ENCODE data around the gene RAI1.
A peak's percentile ranks its signal among the peaks of the same experiment; 100 is the strongest.

RAI1 gene

DNA sequence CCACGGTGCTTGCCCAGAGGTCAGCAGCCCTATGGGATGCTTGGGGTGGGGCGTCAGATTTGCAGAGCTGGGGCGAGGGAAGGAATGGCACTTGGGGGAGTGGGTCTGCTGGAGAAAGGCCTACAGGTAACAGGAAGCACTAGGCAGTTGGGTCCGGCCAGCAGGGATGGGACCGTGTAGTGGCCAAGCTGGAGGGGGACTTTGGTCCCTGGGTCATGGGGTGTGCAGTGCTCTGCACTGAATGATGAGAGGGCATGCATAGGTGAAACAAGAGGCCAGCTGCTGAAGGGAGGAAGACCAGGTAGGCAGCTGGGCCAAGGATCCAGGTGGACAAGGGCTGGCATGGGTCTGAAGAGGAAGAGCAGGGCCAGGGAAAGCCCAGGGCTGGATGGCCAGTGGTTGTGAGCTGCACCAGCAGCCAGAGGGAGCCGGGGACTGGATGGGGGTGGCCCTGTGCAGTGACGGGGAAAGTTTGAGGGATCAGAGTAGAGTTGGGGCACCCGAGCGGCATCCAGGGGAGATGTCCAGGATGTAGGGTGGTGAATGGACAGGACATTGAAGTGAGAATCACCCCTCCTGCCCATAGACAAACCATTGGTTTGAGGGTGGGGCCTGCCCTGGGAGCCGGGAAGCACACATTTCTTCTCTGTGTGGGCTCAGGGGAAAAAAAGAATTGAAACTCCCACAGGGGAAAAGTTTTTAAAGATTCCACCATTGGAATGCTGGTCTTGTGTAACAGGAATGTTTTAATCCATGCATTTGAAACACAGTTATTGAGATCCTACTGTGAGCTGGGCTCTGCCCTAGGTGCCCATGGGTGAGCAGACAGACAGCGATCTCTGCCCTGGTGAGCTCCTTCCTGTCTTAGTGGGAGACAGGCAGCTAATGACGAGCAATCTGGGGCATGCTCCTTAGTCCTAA, 25.1 kb downstream of the RAI1 start:
- FAIRE-seq, result no peak
- DNase-seq (ENCODE audit: insufficient read length), result no peak
- TF ChIP-seq POLR2A (IDR thresholded peaks at IDR 0.05; ENCODE audit: low read depth, low read length), result no peak
- no peak for TF ChIP-seq POLR2AphosphoS5 (IDR thresholded peaks at IDR 0.05; ENCODE audit: low read depth, low read length)
- no peak for TF ChIP-seq TAF1 (IDR thresholded peaks at IDR 0.05; ENCODE audit: borderline replicate concordance, low read depth, low read length)

GRCh38 chr17:17708295-17708694, 27.0 kb downstream of the RAI1 start:
- TF ChIP-seq POLR2AphosphoS5 (IDR thresholded peaks at IDR 0.05; ENCODE audit: low read depth, low read length) (no peak), POLR2A (IDR thresholded peaks at IDR 0.05; ENCODE audit: low read depth, low read length) (no peak), TAF1 (IDR thresholded peaks at IDR 0.05; ENCODE audit: borderline replicate concordance, low read depth, low read length) (no peak)
- DNase-seq (ENCODE audit: insufficient read length) (no peak), FAIRE-seq (no peak)

DNA sequence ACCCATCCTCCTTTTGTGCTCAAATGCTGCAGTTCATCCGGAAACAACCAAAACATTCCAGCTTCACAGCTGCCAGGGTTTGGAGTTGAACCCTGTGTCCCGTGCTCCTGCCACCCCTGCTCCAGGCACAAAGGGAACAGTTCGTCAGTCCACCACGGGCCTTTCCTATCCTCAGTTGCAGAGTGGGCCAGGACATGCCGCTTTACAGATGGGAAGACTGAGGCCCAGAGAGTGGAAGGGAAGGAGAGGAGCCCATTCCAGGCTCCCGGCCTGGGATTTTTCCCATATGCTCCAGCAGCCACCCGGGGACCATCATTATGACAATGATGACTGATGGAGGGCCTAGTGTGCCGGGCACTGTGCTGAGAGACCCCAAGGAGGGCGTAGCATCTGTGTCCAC, 27.6 kb downstream of the RAI1 start:
- FAIRE-seq (no peak), DNase-seq (ENCODE audit: insufficient read length) (no peak)
- TF ChIP-seq TAF1 (IDR thresholded peaks at IDR 0.05; ENCODE audit: borderline replicate concordance, low read depth, low read length), result no peak
- no peak for TF ChIP-seq POLR2AphosphoS5 (IDR thresholded peaks at IDR 0.05; ENCODE audit: low read depth, low read length)
- TF ChIP-seq POLR2A (IDR thresholded peaks at IDR 0.05; ENCODE audit: low read depth, low read length), result no peak

DNA sequence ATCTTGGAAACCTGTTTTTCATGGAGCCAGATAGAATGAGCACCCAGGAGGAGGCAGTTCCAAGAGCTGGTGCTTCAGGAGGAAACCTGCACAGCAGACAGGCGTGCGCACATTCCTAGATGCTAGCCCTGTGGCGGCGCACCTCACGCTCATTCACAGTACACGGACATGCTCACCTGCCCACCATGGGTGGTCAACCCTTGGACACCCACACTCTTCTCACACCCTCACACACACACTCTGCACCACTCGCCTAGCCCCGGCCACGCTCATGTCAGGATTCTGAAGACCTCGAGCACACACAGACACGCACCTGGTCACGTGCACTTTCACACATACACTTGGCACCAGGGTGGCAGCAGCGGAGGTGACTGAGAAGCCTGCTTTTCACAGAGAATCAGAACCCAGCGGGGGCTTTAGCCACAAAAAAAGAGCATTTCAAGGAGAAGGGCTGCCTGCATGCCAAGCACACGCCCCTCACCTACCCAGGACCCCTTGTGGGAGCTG, 28.6 kb downstream of the RAI1 start:
- DNase-seq (ENCODE audit: insufficient read length) (no peak), FAIRE-seq (no peak)
- TF ChIP-seq POLR2AphosphoS5 (IDR thresholded peaks at IDR 0.05; ENCODE audit: low read depth, low read length), result no peak
- TF ChIP-seq POLR2A (IDR thresholded peaks at IDR 0.05; ENCODE audit: low read depth, low read length), result 0 out of 2 replicates have a peak, but pooled peaks have one; percentile 0

GRCh38 chr17:17710355-17710727, 29.1 kb downstream of the RAI1 start:
- no peak for TF ChIP-seq TAF1 (IDR thresholded peaks at IDR 0.05; ENCODE audit: borderline replicate concordance, low read depth, low read length)
- TF ChIP-seq POLR2A (IDR thresholded peaks at IDR 0.05; ENCODE audit: low read depth, low read length), result no peak
- TF ChIP-seq POLR2AphosphoS5 (IDR thresholded peaks at IDR 0.05; ENCODE audit: low read depth, low read length), result no peak
- DNase-seq (ENCODE audit: insufficient read length) (no peak), FAIRE-seq (no peak)

DNA sequence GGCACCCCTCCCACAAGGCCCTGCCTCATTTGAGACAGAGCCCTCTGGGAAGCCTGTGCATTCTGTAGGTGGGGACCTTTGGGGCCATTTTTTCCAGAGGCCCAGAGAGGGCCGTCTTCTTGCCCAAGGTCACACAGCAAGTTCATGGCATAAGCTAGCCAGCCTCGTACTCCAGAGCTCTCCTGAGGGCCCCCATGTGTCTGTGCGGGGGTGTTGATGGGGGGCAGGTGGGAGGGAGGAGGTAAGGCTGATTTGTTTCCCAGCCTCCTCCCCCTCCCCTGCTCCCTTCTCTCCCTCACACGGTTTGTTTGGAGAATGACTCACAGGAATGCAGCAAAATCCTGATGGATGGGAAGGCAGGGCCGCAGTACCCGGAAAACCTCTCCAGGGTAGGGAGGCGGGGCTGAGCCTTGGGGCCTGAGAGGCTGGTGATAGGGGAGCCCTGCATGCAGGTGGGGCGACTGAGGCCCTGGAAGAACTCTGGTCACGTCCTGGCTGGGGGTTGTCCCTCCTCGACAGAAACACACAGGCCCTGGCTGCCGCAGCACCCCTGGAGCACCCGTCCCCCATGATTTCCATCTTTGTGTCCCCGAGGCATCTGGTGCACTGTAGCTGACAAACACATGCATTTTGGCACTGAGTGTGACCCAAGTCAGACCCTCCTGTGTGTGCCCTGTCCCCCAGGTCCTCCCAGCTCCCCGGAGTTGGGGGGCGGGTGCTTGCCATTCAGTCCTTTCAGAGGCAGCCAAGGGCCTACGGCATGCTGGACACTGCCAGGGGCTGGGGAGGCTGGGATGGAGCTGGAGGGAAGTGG, 29.7 kb downstream of the RAI1 start:
- DNase-seq (ENCODE audit: insufficient read length) (no peak), FAIRE-seq (no peak)
- TF ChIP-seq TAF1 (IDR thresholded peaks at IDR 0.05; ENCODE audit: borderline replicate concordance, low read depth, low read length), result no peak

GRCh38 chr17:17711641-17712162, 30.4 kb downstream of the RAI1 start:
- FAIRE-seq (no peak), DNase-seq (ENCODE audit: insufficient read length) (no peak)
- TF ChIP-seq TAF1 (IDR thresholded peaks at IDR 0.05; ENCODE audit: borderline replicate concordance, low read depth, low read length) (no peak), POLR2A (IDR thresholded peaks at IDR 0.05; ENCODE audit: low read depth, low read length) (no peak), POLR2AphosphoS5 (IDR thresholded peaks at IDR 0.05; ENCODE audit: low read depth, low read length) (no peak)

- TF ChIP-seq POLR2AphosphoS5 (IDR thresholded peaks at IDR 0.05; ENCODE audit: low read depth, low read length) (no peak), POLR2A (IDR thresholded peaks at IDR 0.05; ENCODE audit: low read depth, low read length) (no peak), TAF1 (IDR thresholded peaks at IDR 0.05; ENCODE audit: borderline replicate concordance, low read depth, low read length) (no peak)
- DNase-seq (ENCODE audit: insufficient read length) (peak; percentile 61), FAIRE-seq (peak; percentile 91)
Measured at GRCh38 chr17:17712268-17712924, 31.1 kb downstream of the RAI1 start.

DNA sequence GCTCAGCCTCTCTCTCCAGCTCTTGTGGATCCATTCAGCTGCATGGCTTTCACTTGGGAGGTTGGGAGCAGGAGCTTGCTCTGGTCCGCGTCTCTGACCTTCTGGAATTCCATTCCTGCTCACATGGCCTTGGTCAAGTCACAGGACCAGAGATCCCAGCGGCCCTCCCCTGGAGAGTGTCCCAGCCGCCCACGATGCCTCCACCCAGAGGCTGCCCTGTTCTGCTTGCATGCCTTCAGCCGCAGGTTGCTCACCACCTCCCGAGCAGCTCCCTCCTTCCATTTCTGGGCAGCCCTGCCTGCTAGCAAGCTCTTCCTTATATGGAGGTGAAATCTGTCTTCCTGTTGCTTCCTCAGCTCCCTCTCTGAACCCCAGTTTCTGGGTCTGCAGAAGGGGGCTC, 32.6 kb downstream of the RAI1 start:
- no peak for FAIRE-seq
- TF ChIP-seq TAF1 (IDR thresholded peaks at IDR 0.05; ENCODE audit: borderline replicate concordance, low read depth, low read length) (no peak), POLR2A (IDR thresholded peaks at IDR 0.05; ENCODE audit: low read depth, low read length) (no peak), POLR2AphosphoS5 (IDR thresholded peaks at IDR 0.05; ENCODE audit: low read depth, low read length) (no peak)
- DNase-seq (ENCODE audit: insufficient read length), result no peak

GRCh38 chr17:17714261-17714866, 33.1 kb downstream of the RAI1 start:
- no peak for FAIRE-seq
- TF ChIP-seq TAF1 (IDR thresholded peaks at IDR 0.05; ENCODE audit: borderline replicate concordance, low read depth, low read length) (no peak), POLR2AphosphoS5 (IDR thresholded peaks at IDR 0.05; ENCODE audit: low read depth, low read length) (no peak), POLR2A (IDR thresholded peaks at IDR 0.05; ENCODE audit: low read depth, low read length) (no peak)
- DNase-seq (ENCODE audit: insufficient read length), result no peak

GRCh38 chr17:17714879-17715278, 33.6 kb downstream of the RAI1 start:
- peak; percentile 5 for FAIRE-seq
- TF ChIP-seq POLR2AphosphoS5 (IDR thresholded peaks at IDR 0.05; ENCODE audit: low read depth, low read length), result no peak
- TF ChIP-seq POLR2A (IDR thresholded peaks at IDR 0.05; ENCODE audit: low read depth, low read length), result no peak
- TF ChIP-seq TAF1 (IDR thresholded peaks at IDR 0.05; ENCODE audit: borderline replicate concordance, low read depth, low read length), result no peak

More at GRCh38 chr17:17714879-17715278, 33.6 kb downstream of the RAI1 start:
- DNase-seq (ENCODE audit: insufficient read length), result no peak
